ENCODE results near the gene ATF3. TPM values are rescaled to one million over a fixed set of nuclear protein-coding genes. Genes with fewer than 3 reads are reported as not detected.
"Not testable (repeated sequence)": the region's sequence is repeated elsewhere in the genome, so short reads cannot be mapped to it uniquely, and the experiment has no call there.

Gene ATF3
- polyA plus RNA-seq, 1 donor, result 83.1 TPM

- no peak for DNase-seq (ENCODE audit: low read depth)
These were observed 17.4 kb downstream of the ATF3 start for GRCh38 chr1:212625781-212626450.

GRCh38 chr1:212628046-212628445, 19.5 kb downstream of the ATF3 start:
- no peak for DNase-seq (ENCODE audit: low read depth)

GRCh38 chr1:212628813-212629415, 20.4 kb downstream of the ATF3 start:
- DNase-seq (ENCODE audit: low read depth), result no peak

GRCh38 chr1:212629450-212630157, 21.0 kb downstream of the ATF3 start:
- no peak for DNase-seq (ENCODE audit: low read depth)

GRCh38 chr1:212630158-212630900, 21.8 kb downstream of the ATF3 start:
- no peak for DNase-seq (ENCODE audit: low read depth)

GRCh38 chr1:212633161-212633560, 24.6 kb downstream of the ATF3 start:
- DNase-seq (ENCODE audit: low read depth), result no peak

GRCh38 chr1:212634252-212634651, 25.7 kb downstream of the ATF3 start:
- no peak for DNase-seq (ENCODE audit: low read depth)

- no peak for DNase-seq (ENCODE audit: low read depth)
These were observed 26.6 kb downstream of the ATF3 start for GRCh38 chr1:212635141-212635631.

GRCh38 chr1:212637902-212638301, 29.3 kb downstream of the ATF3 start:
- DNase-seq (ENCODE audit: low read depth), result no peak

- no peak for DNase-seq (ENCODE audit: low read depth)
These were observed 30.1 kb downstream of the ATF3 start for GRCh38 chr1:212638492-212639151.

- not testable (repeated sequence) for DNase-seq (ENCODE audit: low read depth)
These were observed 31.0 kb downstream of the ATF3 start for GRCh38 chr1:212639524-212639923.

- no peak for DNase-seq (ENCODE audit: low read depth)
These were observed 31.8 kb downstream of the ATF3 start for GRCh38 chr1:212640223-212640878.

- DNase-seq (ENCODE audit: low read depth), result no peak
These were observed 33.4 kb downstream of the ATF3 start for GRCh38 chr1:212641956-212642355.

- no peak for DNase-seq (ENCODE audit: low read depth)
These were observed 35.3 kb downstream of the ATF3 start for GRCh38 chr1:212643877-212644276.

- no peak for DNase-seq (ENCODE audit: low read depth)
These were observed 36.4 kb downstream of the ATF3 start for GRCh38 chr1:212644866-212645545.

- DNase-seq (ENCODE audit: low read depth), result no peak
These were observed 37.3 kb downstream of the ATF3 start for GRCh38 chr1:212645546-212646543.

GRCh38 chr1:212646588-212646987, 38.0 kb downstream of the ATF3 start:
- DNase-seq (ENCODE audit: low read depth), result no peak

GRCh38 chr1:212647004-212647403, 38.4 kb downstream of the ATF3 start:
- no peak for DNase-seq (ENCODE audit: low read depth)

GRCh38 chr1:212648431-212648830, 39.9 kb downstream of the ATF3 start:
- no peak for DNase-seq (ENCODE audit: low read depth)

Measured in forelimb muscle (tissue), 1 donor.